Measurements from ENCODE around the gene GPRIN1. TPM values are rescaled to one million over a fixed set of nuclear protein-coding genes. Genes with fewer than 3 reads are reported as not detected.

GPRIN1 gene
- total RNA-seq, 1 donor from 2014 or later: not detected

DNA sequence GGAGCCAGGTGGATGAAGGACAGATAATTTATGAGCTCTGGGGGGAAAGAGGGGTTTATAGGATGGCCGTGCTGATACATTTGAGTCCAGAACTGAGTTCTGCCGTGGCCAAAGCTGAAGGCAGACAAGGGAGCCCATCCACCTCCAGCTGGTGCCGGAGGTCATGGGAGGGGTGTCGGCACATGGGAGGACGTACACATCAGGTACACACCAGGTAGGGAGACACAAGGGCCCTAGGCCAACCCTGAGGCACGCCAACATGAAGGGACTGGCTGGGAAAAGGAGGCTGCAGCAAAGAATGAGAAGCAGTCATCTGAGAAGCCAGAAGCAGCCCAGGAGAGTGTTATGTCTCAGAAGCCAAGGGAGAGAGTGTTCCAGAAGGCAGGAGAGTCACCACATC, 2.1 kb upstream of the GPRIN1 start:
- DNase-seq (ENCODE audit: low spot score in 2 of 2): no peak
- Histone ChIP-seq H3K27ac (no peak overlapping the region), H3K4me1 (peaks cover 0 to 4% of the 10 kb centered on the region in 2 donors), H3K36me3 (no peaks in the 10 kb centered on the region), H3K4me3 (no peak overlapping the region), H3K27me3 (peaks cover 12% of the 10 kb centered on the region), H3K9me3 (no peaks in the 10 kb centered on the region)
- intact Hi-C loops (cut with DNase I): no loop called here
- TF ChIP-seq, protein P1, sequence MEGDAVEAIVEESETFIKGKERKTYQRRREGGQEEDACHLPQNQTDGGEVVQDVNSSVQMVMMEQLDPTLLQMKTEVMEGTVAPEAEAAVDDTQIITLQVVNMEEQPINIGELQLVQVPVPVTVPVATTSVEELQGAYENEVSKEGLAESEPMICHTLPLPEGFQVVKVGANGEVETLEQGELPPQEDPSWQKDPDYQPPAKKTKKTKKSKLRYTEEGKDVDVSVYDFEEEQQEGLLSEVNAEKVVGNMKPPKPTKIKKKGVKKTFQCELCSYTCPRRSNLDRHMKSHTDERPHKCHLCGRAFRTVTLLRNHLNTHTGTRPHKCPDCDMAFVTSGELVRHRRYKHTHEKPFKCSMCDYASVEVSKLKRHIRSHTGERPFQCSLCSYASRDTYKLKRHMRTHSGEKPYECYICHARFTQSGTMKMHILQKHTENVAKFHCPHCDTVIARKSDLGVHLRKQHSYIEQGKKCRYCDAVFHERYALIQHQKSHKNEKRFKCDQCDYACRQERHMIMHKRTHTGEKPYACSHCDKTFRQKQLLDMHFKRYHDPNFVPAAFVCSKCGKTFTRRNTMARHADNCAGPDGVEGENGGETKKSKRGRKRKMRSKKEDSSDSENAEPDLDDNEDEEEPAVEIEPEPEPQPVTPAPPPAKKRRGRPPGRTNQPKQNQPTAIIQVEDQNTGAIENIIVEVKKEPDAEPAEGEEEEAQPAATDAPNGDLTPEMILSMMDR (IDR thresholded peaks at IDR 0.05): no peak

DNA sequence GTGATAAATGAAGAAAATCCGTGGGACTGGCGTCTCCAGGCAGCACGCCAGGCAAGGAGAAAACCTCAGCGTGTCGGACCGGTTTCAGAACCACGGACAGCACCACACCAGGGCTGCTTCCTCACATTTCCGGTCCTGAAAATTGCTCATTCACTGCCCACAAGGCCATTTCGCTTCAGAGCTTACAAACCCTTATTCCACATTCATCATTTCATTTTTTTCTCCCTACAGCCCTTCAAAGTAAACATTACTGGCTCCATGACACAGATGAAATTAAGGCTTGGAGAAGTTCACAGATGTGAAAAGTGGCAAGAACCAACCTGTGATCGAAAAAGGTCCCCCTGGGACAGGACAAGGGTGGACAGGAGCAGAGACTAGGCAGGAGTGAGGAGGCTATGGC, 1.5 kb upstream of the GPRIN1 start:
- Histone ChIP-seq H3K27me3 (peaks cover 12% of the 10 kb centered on the region), H3K9me3 (no peaks in the 10 kb centered on the region), H3K4me1 (peaks cover 0 to 4% of the 10 kb centered on the region in 2 donors), H3K4me3 (no peak overlapping the region), H3K36me3 (no peaks in the 10 kb centered on the region), H3K27ac (no peak overlapping the region)
- DNase-seq (ENCODE audit: low spot score in 2 of 2): no peak
- TF ChIP-seq, protein P1 (IDR thresholded peaks at IDR 0.05): no peak
- intact Hi-C loops (cut with DNase I): no loop called here

DNA sequence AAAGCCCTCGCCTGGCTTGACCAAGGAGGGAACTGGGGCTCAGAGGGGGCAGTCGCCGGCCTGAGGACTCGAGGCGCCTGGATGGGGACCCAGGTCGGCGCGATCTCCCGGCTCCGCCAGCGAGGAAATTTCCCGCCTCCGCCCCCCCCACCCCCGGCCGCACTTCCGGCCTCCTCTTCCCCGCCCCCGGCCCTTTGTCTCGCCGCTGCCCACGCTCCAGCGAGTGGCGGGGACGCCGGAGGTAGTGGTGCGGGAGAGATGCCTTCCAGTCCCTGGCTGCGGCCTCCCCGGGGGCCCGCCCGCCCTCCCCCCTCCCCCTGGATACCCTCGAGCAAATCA, 448 bp upstream of the GPRIN1 start:
- TF ChIP-seq, protein P1 (IDR thresholded peaks at IDR 0.05): no peak
- intact Hi-C loops (cut with DNase I): no loop called here
- Histone ChIP-seq H3K27ac (no peak overlapping the region), H3K4me3 (peak overlapping the region; percentile 63 to 77), H3K36me3 (no peaks in the 10 kb centered on the region), H3K27me3 (peaks cover 12% of the 10 kb centered on the region), H3K4me1 (peaks cover 0 to 4% of the 10 kb centered on the region in 2 donors), H3K9me3 (no peaks in the 10 kb centered on the region)
- DNase-seq (ENCODE audit: low spot score in 2 of 2): no peak

DNA sequence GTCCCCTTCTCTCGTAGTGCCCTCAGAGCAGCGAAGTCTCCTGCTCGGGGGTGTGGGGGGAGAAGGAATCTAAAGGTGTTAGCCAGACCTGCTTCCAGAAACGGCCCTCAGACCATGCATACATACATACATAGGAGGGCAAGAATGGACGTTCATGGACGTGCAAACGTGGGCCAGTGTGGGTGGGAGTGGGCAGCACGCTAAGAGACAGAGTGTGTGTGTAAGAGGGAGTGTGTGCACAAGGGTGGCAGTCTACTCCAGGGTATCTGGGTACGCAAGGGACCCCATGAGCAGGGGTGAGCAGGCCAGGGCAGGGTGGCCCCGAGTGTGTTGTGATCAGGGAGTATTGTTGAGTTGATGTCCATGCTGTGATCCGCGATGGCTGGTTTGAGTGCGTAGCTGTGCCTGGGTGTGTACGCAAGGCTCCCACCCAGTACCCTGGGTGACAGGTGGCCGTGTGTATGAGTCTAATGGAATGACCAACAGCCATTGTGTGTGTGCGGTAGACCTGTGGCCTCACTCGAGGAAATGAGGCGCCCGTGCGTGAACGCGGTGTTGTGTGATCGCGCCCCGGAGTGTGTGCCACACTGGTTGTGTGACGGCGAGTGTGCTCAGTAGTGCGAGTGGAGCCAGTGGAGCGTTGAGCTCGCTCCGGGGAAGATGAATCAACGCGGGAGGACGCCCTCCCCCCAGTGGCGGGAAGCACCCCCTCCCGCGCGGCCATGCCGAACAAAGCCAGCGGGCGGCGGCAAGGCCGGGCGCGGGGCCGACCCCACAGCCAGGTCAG, 826 bp downstream of the GPRIN1 start:
- Histone ChIP-seq H3K4me3 (peak overlapping the region; percentile 63 to 77), H3K27ac (no peak overlapping the region), H3K4me1 (peaks cover 0 to 4% of the 10 kb centered on the region in 2 donors), H3K36me3 (no peaks in the 10 kb centered on the region), H3K9me3 (no peaks in the 10 kb centered on the region), H3K27me3 (peaks cover 12% of the 10 kb centered on the region)
- TF ChIP-seq, protein P1 (IDR thresholded peaks at IDR 0.05): no peak
- intact Hi-C loops (cut with DNase I): no loop called here
- no peak for DNase-seq (ENCODE audit: low spot score in 2 of 2)

DNA sequence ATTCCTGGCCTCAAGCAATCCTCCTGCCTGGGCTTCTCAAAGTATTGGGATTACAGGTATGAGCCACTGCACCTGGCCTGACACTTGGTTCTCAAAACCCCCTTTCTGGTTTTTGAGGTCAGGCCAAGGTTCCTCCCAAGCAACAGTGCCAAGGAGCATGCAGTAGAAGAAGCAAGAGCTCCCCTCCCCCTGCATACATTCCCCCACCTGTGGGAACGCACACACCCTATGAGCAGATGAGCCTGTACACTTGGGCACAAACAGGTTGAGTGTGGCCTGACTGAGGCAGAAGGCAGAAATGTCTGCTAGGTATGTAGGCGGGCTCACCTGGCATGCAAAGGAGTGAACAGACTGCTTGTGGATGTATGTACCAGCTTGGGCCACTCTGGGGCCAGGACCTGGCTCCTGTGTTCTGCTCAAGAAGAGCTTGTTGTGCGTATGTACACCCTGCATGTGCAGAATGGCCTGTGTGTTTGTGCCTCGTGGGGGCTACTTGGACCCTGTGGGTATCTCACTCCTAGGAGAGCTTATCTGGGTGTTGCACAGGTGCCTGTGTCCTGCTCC, 1.7 kb downstream of the GPRIN1 start:
- Histone ChIP-seq H3K27me3 (peaks cover 12% of the 10 kb centered on the region), H3K9me3 (no peaks in the 10 kb centered on the region), H3K4me1 (peaks cover 0 to 4% of the 10 kb centered on the region in 2 donors), H3K4me3 (no peak overlapping the region), H3K36me3 (no peaks in the 10 kb centered on the region), H3K27ac (no peak overlapping the region)
- TF ChIP-seq, protein P1 (IDR thresholded peaks at IDR 0.05): no peak
- intact Hi-C loops (cut with DNase I): no loop called here
- DNase-seq (ENCODE audit: low spot score in 2 of 2): no peak
